Central memory CD4-positive, alpha-beta T cell (primary cell): Measurements from ENCODE around the gene SLC25A19.

ENCODE experiments used
- DNase-seq: peaks from one replicate; pipeline ENCODE4 v3.0.0; 2022

Gene SLC25A19

DNA sequence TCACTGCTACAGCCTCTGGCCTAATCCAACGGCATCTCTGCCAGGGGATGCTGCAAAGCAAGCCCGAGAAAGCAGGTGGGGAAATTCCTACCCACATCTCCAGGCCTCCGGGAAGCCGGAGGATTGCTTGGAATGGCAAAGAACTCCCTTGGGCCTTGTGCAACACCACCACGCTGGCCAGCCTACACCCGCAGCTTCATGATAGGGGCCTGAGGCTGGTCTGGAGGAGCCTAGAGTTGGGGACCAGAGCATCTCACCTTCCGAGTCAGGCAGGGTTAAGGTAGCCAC, 48.1 kb downstream of the SLC25A19 start:
- no peak for DNase-seq

- no peak for DNase-seq
These were observed 48.7 kb downstream of the SLC25A19 start for GRCh38 chr17:75240394-75241142.

- no peak for DNase-seq
These were observed 49.3 kb downstream of the SLC25A19 start for GRCh38 chr17:75239778-75240393.

- no peak for DNase-seq
These were observed 50.0 kb downstream of the SLC25A19 start for GRCh38 chr17:75239214-75239613.

DNA sequence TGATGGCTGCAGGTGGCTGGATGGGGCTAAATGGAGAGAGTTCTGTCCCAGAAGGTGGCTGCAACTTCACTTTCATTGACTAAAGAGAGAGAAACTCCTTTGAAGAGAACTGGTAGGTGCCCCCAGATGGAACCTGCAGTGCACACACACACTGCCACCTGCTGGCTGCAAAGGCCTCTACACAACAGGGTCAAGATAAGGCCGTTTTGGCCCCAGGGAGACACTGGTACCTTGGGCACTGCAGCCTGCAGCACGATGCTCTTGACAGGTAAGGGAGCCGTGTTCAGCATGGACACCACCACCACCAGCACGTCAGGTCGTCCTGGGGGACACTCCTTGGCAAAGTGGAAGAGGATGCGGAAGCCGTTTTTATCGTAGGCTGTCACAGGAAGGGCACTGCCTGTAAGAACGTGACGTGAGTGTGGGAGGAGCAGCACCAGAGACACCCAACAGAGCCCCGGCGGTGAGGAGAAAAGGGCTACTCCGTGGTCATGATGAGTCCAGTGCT, 50.5 kb downstream of the SLC25A19 start:
- peak; percentile 63 for DNase-seq

- no peak for DNase-seq
These were observed 51.1 kb downstream of the SLC25A19 start for GRCh38 chr17:75238020-75238580.

DNA sequence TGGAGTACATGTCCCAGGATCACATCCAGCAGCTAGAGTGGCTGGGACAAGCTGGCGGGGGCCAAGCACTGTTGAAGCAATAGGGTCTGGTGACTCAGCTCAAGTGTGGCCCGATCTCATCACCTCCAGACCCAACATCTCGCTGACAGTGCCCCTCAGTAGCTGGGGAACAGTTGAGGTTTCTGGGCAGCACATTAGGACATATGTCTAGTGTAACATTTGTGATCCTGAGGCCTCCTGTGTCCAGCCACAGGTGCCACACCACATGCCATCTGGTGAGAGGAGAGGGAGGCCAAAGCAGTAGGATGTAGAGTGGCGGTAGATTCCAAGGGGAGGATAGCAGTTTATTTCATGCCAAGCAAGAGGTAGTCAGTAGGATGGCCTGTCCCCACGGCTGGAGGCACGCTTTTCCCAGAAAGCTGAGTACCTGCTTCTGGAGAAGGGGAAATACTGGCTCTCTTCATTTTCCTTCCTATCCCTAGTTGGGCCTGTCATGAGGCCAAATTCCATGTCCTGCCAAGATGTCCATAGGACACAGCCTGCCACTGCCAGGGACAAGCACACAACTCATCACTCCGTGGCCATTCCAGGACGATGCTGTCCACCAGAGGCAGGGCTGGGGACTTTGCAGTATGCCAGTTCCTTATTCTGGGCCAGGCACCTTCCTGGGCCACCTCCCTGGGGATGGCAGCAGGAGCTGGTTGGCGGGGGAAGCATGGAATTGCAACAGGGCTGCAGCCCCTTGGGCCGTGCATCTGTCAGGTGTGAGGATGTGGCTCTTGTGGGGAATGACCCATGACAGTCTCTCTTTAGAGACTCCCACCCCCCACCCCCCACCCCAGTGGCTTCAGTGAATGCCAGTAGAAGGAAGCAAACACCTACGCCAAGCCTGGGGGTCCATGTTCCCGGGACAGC, 51.9 kb downstream of the SLC25A19 start:
- no peak for DNase-seq

- DNase-seq = no peak
These were observed 56.4 kb downstream of the SLC25A19 start for GRCh38 chr17:75232786-75233185.

GRCh38 chr17:75231741-75232464, 57.3 kb downstream of the SLC25A19 start:
- no peak for DNase-seq

GRCh38 chr17:75231071-75231470, 58.2 kb downstream of the SLC25A19 start:
- no peak for DNase-seq

GRCh38 chr17:75228847-75229246, 60.4 kb downstream of the SLC25A19 start:
- no peak for DNase-seq

- no peak for DNase-seq
These were observed 60.9 kb downstream of the SLC25A19 start for GRCh38 chr17:75228305-75228704.

DNA sequence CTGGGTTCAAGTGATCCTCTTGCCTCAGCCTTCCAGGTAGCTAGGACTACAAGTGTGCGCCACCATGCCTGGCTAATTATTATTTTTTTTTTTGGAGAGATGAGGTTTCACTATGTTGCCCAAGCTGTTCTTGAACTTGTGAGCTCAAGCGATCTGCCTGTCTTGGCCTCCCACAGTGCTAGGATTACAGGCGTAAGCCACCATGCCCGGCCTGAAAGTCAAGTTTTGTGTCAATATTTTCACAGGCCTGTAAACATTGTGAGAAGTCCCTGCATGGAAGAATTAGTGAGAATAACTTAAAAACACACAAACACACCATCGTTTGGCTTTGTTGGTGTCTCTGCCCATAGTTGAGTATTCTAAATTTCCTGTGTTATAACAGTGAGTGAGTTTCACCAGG, 61.5 kb downstream of the SLC25A19 start:
- no peak for DNase-seq

DNA sequence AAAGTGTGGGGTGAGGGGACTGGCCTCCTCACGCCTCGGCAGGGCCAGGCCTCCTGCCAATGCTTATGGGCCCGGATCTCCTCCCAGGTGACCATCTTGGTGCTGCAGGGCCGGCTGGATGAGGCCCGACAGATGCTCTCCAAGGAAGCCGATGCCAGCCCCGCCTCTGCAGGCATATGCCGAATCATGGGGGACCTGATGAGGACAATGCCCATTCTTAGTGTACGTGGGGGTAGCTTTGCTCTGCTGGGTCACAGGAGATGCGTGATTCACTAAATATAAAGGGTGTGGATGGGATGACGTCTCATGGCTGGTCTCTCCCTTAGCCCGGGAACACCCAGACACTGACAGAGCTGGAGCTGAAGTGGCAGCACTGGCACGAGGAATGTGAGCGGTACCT, 64.2 kb downstream of the SLC25A19 start:
- no peak for DNase-seq
